Caco-2 (cell line): ENCODE measurements around the gene CYTH2. TPM values are rescaled to one million over a fixed set of nuclear protein-coding genes. Genes with fewer than 3 reads are reported as not detected.

Source experiments
- BruUV-seq: library from RNA; stranded (reverse); fragments of 400-500 nt; replicated peaks from 2 replicates; lab custom pipeline; 2021; lab: Mats Ljungman, UMichigan
- CTCF ChIA-PET: fragments of 300-600 bp; sonication (Branson Sonifier 250); formaldehyde crosslinking; loops from one replicate; lab custom pipeline; 2022; ENCODE audit warnings: antibody characterized with exemption; lab: Charles Lee
- POLR2A ChIA-PET: fragments of 300-600 bp; sonication (Branson Sonifier 250); formaldehyde crosslinking; loops from one replicate; lab custom pipeline; 2022; ENCODE audit warnings: antibody characterized with exemption; lab: Charles Lee
- DNase-seq, 2 experiments: peaks; one replicate each; pipeline versions ENCODE4 v3.0.0 to v3.0.0-alpha.2; 2020 to 2022
- H3K27me3 ChIP-seq: replicated peaks from 2 replicates; pipeline ENCODE4 v1.6.0; 2011; ENCODE audit warnings: low read length; ENCODE audit not compliant: control insufficient read depth, insufficient read depth
- H3K36me3 ChIP-seq: 2 replicates; pipeline ENCODE4 v1.5.1; 2011; ENCODE audit warnings: low read length; ENCODE audit not compliant: control insufficient read depth, insufficient read depth
- H3K4me1 ChIP-seq: fragments of 250-450 bp; sonication (Bioruptor Pico); 2 replicates; pipeline ENCODE4 v1.5.1; 2020; ENCODE audit warnings: mild to moderate bottlenecking
- H3K4me3 ChIP-seq: 2 replicates; pipeline ENCODE4 v1.5.1; 2011; ENCODE audit warnings: low read depth, mild to moderate bottlenecking, control low read depth, low read length
- H3K9me3 ChIP-seq: fragments of 250-450 bp; sonication (Bioruptor Pico); 2 replicates; pipeline ENCODE4 v1.5.1; 2020; ENCODE audit warnings: mild to moderate bottlenecking, moderate library complexity
- H3K27ac Mint-ChIP-seq: one replicate; pipeline ENCODE4 v1.8.0; 2022; ENCODE audit warnings: mixed read lengths; ENCODE audit not compliant: unreplicated experiment
- H3K27me3 Mint-ChIP-seq: one replicate; pipeline ENCODE4 v1.8.0; 2022; ENCODE audit warnings: mixed read lengths; ENCODE audit not compliant: insufficient read depth, unreplicated experiment
- H3K36me3 Mint-ChIP-seq: one replicate; pipeline ENCODE4 v1.8.0; 2022; ENCODE audit warnings: mild to moderate bottlenecking, mixed read lengths; ENCODE audit not compliant: insufficient read depth, unreplicated experiment
- H3K4me1 Mint-ChIP-seq: one replicate; pipeline ENCODE4 v1.8.0; 2022; ENCODE audit warnings: low read depth, mixed read lengths; ENCODE audit not compliant: unreplicated experiment
- H3K4me3 Mint-ChIP-seq: one replicate; pipeline ENCODE4 v1.8.0; 2022; ENCODE audit warnings: mild to moderate bottlenecking, moderate library complexity, mixed read lengths; ENCODE audit not compliant: unreplicated experiment
- H3K9me3 Mint-ChIP-seq: one replicate; pipeline ENCODE4 v1.8.0; 2022; ENCODE audit warnings: mixed read lengths; ENCODE audit not compliant: unreplicated experiment
- CTCF ChIP-seq, 2 experiments: fragments of 200-600 bp in 1 of 2; IDR thresholded peaks; 1 replicate in 1 of 2; 2 replicates in 1 of 2; pipeline versions ENCODE4 v1.5.1 to v1.8.0; 2011 to 2022; ENCODE audit warnings: antibody characterized with exemption in 1 of 2, control low read depth in 1 of 2, inconsistent platforms in 1 of 2, low read depth in 1 of 2, low read length in 1 of 2, mild to moderate bottlenecking in 1 of 2, moderate library complexity in 1 of 2; ENCODE audit not compliant: insufficient read depth in 1 of 2, severe bottlenecking in 1 of 2, unreplicated experiment in 1 of 2
- intact Hi-C: fragments of 100-400 bp; cut with micrococcal nuclease; formaldehyde crosslinking; loops from one replicate; pipeline ENCODE4 v1.10.0; 2022; ENCODE audit not compliant: unreplicated experiment
- total RNA-seq: library from RNA; stranded (reverse); gene quantifications from 2 replicates; pipeline ENCODE4 v1.2.3, GENCODE V29; 2022

Gene CYTH2
- total RNA-seq, 1 experiment from 2014 or later, result 74.6 TPM

GRCh38 chr19:48445256-48445605, 23.9 kb upstream of the CYTH2 start:
- ChIA-PET CTCF (interaction anchor here (1.0 to 2.6 kb wide), 9 partner anchors 45 to 143 kb away, joined by 3 to 22 read pairs (median 5); partner anchors contain the start of genes KDELR1, SYNGR4 and TMEM143), POLR2A (interaction anchor here (2.0 kb wide), 1 partner anchor 139 kb away, joined by 6 read pairs; no protein-coding TSS in a partner anchor)
- Mint-ChIP-seq H3K4me3 (peak overlapping the region; percentile 97), H3K9me3 (no peaks in the 10 kb centered on the region), H3K27ac (peak overlapping the region; percentile 99), H3K27me3 (no peaks in the 10 kb centered on the region), H3K4me1 (peaks cover 21% of the 10 kb centered on the region), H3K36me3 (peaks cover 45% of the 10 kb centered on the region)
- no peaks in the 10 kb centered on the region for H3K27me3 ChIP-seq
- intact Hi-C loops, result loop anchor here (1.0 to 2.0 kb wide), 5 partner anchors 44 to 139 kb away; a partner anchor contains a TSS
- TF ChIP-seq CTCF (IDR thresholded peaks at IDR 0.05; ENCODE audit: insufficient read depth in 1 of 2, low read depth in 1 of 2, low read length in 1 of 2, severe bottlenecking in 1 of 2, unreplicated experiment in 1 of 2), result peak; percentile 57 to 68
- no TSS peak for BruUV-seq
- H3K36me3 ChIP-seq, result peaks cover under 1% of the 10 kb centered on the region; the same call in 1 of the 2 replicates
- peaks cover 10% of the 10 kb centered on the region for H3K4me1 ChIP-seq
- no peaks in the 10 kb centered on the region for H3K9me3 ChIP-seq
- DNase-seq, result peak; percentile 72 to 73
- peak overlapping the region; percentile 68 for H3K4me3 ChIP-seq

GRCh38 chr19:48445606-48446481, 23.3 kb upstream of the CYTH2 start, which contains the start of gene GRWD1:
GRWD1 (plus strand) TSS chr19:48445983; CDS start chr19:48446006, 23 bp downstream.
- no peak for TF ChIP-seq CTCF (IDR thresholded peaks at IDR 0.05; ENCODE audit: insufficient read depth in 1 of 2, low read depth in 1 of 2, low read length in 1 of 2, severe bottlenecking in 1 of 2, unreplicated experiment in 1 of 2)
- DNase-seq, result peak; percentile 94 to 97
- ChIA-PET POLR2A (interaction anchor here (0.6 to 2.0 kb wide), 6 partner anchors 13 to 335 kb away, joined by 3 to 6 read pairs (median 6); partner anchors contain the start of gene PLA2G4C), CTCF (interaction anchor here (0.5 to 2.6 kb wide), 12 partner anchors 44 to 143 kb away, joined by 3 to 22 read pairs (median 4); partner anchors contain the start of genes KDELR1, SYNGR4 and TMEM143)
- H3K4me1 ChIP-seq, result peaks cover 10% of the 10 kb centered on the region
- Mint-ChIP-seq H3K4me1 (peaks cover 21% of the 10 kb centered on the region), H3K9me3 (no peaks in the 10 kb centered on the region), H3K36me3 (peaks cover 49% of the 10 kb centered on the region), H3K4me3 (peak within 1 kb of the TSS; percentile 97), H3K27ac (peak within 1 kb of the TSS; percentile 99), H3K27me3 (no peaks in the 10 kb centered on the region)
- no peaks in the 10 kb centered on the region for H3K27me3 ChIP-seq
- TSS peak; percentile 85 for BruUV-seq
- H3K36me3 ChIP-seq, result peaks cover 1% of the 10 kb centered on the region
- intact Hi-C loops, result loop anchor here (1.0 to 2.0 kb wide), 7 partner anchors 22 to 138 kb away; a partner anchor contains a TSS
- H3K4me3 ChIP-seq, result peak within 1 kb of the TSS; percentile 68
- H3K9me3 ChIP-seq, result no peaks in the 10 kb centered on the region

GRCh38 chr19:48446579-48446978, 22.6 kb upstream of the CYTH2 start:
- POLR2A ChIA-PET, result interaction anchor here (0.6 to 2.0 kb wide), 6 partner anchors 12 to 336 kb away, joined by 3 to 6 read pairs (median 6); partner anchors contain the start of gene PLA2G4C
- Histone ChIP-seq H3K27me3 (no peaks in the 10 kb centered on the region), H3K4me1 (peaks cover 10% of the 10 kb centered on the region), H3K9me3 (no peaks in the 10 kb centered on the region), H3K4me3 (peak overlapping the region; percentile 68), H3K36me3 (peaks cover 1% of the 10 kb centered on the region)
- no peaks in the 10 kb centered on the region for H3K27me3 Mint-ChIP-seq
- peaks cover 56% of the 10 kb centered on the region for H3K36me3 Mint-ChIP-seq
- CTCF ChIA-PET, result interaction anchor here (0.5 to 2.6 kb wide), 7 partner anchors 43 to 142 kb away, joined by 3 to 22 read pairs (median 6); partner anchors contain the start of gene KDELR1
- H3K4me3 Mint-ChIP-seq, result peak overlapping the region; percentile 97
- peak overlapping the region; percentile 99 for H3K27ac Mint-ChIP-seq
- H3K4me1 Mint-ChIP-seq, result peaks cover 21% of the 10 kb centered on the region
- H3K9me3 Mint-ChIP-seq, result no peaks in the 10 kb centered on the region
- no TSS peak for BruUV-seq
- intact Hi-C loops, result loop anchor here (1.0 to 2.0 kb wide), 2 partner anchors 22 to 28 kb away; no protein-coding TSS in a partner anchor
- TF ChIP-seq CTCF (IDR thresholded peaks at IDR 0.05; ENCODE audit: insufficient read depth in 1 of 2, low read depth in 1 of 2, low read length in 1 of 2, severe bottlenecking in 1 of 2, unreplicated experiment in 1 of 2), result no peak
- DNase-seq, result no peak
